ENCODE data around the gene SHPK.

The SHPK gene, protein sequence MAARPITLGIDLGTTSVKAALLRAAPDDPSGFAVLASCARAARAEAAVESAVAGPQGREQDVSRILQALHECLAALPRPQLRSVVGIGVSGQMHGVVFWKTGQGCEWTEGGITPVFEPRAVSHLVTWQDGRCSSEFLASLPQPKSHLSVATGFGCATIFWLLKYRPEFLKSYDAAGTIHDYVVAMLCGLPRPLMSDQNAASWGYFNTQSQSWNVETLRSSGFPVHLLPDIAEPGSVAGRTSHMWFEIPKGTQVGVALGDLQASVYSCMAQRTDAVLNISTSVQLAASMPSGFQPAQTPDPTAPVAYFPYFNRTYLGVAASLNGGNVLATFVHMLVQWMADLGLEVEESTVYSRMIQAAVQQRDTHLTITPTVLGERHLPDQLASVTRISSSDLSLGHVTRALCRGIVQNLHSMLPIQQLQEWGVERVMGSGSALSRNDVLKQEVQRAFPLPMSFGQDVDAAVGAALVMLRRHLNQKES

DNA sequence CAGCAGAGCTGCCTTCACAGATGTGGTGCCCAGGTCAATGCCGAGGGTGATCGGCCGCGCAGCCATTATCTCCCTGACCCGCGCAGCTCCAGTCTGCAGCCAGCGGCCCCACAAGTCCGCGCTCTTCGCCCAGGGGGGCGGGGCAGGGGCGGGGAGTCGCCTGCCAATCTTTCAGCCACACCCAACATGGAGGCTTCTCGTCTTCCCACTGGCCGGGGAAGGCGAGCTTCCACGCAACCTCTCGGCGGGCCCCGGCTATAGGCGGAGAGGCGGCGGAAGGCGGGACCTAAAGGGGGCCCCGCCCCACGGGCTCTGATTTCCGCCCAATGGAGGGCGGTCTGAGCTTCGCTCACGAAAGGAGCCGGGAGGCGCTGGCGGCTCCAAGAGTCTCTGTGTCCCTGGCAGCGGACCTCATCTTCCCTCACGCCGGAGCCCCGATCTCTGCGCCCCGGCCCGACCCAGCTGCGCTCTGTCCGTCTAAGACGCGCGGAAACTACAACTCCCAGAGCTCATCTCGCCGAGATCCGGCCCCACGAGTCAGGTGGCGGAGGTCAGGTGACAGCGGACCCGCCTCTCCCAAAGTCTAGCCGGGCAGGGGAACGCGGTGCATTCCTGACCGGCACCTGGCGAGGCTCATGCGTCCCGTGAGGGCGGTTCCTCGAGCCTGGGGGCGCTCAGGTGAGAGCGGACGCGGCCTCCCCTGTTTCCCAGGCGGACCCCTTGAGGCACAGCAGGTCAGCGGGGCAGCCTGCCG is at the start of gene SHPK, which contains the start of gene CTNS:
Gene SHPK, minus strand, starts transcription at position 97 of the 754 bp plus-strand sequence. Its CDS starts 31 bp downstream, at position 66.
Gene CTNS, plus strand, starts transcription at position 607 of the 754 bp plus-strand sequence. CDS start 3,447 bp downstream, outside the sequence.
- Mint-ChIP-seq H3K4me3 (peak within 1 kb of the TSS; percentile 98), H3K27me3 (ENCODE audit: low read depth) (no peaks in the 10 kb centered on the region), H3K9me3 (no peaks in the 10 kb centered on the region), H3K36me3 (ENCODE audit: low read depth) (peaks cover 13% of the 10 kb centered on the region), H3K4me1 (ENCODE audit: low read depth) (peaks cover 37% of the 10 kb centered on the region), H3K27ac (peak within 1 kb of the TSS; percentile 99)

DNA sequence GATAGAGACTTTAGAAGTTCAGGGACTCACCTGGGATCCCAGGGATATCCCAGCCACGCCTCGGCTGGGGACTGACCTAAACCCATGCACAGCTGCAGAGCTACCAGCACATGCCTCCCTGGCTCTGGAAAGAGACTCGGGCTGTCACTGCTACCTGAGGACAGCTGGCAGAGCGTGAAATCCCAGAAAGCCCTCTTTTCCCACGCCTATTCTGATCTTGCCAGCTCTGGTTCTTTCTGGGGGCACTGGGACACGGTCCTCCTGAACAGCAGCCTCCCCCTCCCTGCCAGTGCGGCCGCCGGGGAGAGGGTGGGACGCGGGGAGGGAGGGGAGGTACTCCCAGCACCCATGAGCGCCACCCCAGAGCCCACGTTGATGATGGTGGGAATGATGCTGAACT is 49.1 kb upstream of the SHPK start:
- H3K27ac Mint-ChIP-seq, result no peak overlapping the region
- peaks cover 34% of the 10 kb centered on the region for H3K36me3 Mint-ChIP-seq (ENCODE audit: low read depth)
- H3K9me3 Mint-ChIP-seq, result no peaks in the 10 kb centered on the region
- H3K4me1 Mint-ChIP-seq (ENCODE audit: low read depth), result peaks cover 32% of the 10 kb centered on the region
- H3K27me3 Mint-ChIP-seq (ENCODE audit: low read depth), result no peaks in the 10 kb centered on the region
- H3K4me3 Mint-ChIP-seq, result no peak overlapping the region

DNA sequence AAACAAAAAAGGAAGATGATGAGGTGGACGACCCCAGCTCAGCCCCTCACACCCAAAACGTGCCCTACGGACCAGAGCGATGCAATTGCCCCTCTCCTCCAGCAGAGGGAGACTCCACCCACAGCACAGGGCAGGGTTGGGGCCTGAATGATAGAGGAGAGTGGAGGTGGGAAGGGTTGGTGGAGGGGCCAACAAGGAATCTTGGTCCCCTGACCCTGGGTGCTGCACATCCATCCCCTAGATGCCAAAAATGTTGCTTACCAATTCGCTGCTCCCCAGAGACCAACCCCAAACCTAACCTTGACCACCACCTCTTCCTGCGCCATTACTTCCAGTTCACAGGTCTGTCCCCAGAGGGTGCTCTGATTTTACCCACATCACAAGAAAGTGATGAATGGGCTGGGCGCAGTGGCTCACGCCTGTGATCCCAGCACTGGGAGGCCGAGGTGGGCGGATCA is 47.0 kb upstream of the SHPK start:
- Mint-ChIP-seq H3K4me3 (no peak overlapping the region), H3K27me3 (ENCODE audit: low read depth) (no peaks in the 10 kb centered on the region), H3K27ac (peak overlapping the region; percentile 45), H3K36me3 (ENCODE audit: low read depth) (peaks cover 29% of the 10 kb centered on the region), H3K9me3 (no peaks in the 10 kb centered on the region), H3K4me1 (ENCODE audit: low read depth) (peaks cover 26% of the 10 kb centered on the region)

DNA sequence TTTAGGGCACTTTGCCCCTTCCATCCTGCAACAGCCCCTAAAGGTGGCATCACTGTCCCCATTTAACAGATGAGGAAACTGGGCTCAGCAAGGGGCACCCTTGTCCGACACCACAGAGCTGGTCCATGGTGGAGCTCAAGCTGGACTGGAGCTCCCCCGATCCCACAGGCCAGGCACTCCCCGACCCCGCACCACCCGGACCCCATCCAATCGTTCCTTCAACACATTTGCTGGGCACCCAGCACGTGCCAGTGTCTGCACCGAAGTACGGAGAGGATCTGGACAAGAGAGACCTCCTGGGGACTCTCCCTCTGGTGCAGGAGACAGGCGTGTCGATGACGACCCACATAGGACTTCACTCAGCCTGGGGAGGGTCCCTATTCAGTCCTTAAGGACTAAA is 46.0 kb upstream of the SHPK start:
- no peak overlapping the region for H3K4me3 Mint-ChIP-seq

DNA sequence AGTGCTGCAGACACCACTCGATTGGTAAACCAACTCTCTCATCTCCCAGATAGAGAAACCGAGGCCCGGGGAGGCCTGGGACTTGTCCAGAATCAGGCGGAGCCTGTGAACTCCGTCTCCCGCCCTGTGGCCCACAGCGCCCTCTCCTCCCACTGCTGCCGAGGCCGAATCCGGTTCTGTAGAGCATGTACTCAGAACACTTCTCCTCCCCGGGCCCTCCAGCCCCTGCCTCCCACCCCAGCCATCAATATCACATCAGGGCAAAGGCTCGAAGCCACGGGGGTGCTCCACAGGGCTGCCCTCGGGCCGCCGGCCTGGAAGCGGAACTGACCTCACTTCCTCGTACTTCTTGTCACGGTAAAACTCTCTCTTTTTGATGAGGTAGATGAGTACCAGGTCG is 45.5 kb upstream of the SHPK start:
- H3K4me1 Mint-ChIP-seq (ENCODE audit: low read depth), result peaks cover 26% of the 10 kb centered on the region
- H3K4me3 Mint-ChIP-seq, result no peak overlapping the region
- H3K9me3 Mint-ChIP-seq, result no peaks in the 10 kb centered on the region
- peaks cover 34% of the 10 kb centered on the region for H3K36me3 Mint-ChIP-seq (ENCODE audit: low read depth)
- H3K27ac Mint-ChIP-seq, result peak overlapping the region; percentile 65
- H3K27me3 Mint-ChIP-seq (ENCODE audit: low read depth), result no peaks in the 10 kb centered on the region

More for the DNA sequence above, 46.0 kb upstream of the SHPK start:
- Mint-ChIP-seq H3K27me3 (ENCODE audit: low read depth) (no peaks in the 10 kb centered on the region), H3K27ac (peak overlapping the region; percentile 65), H3K36me3 (ENCODE audit: low read depth) (peaks cover 34% of the 10 kb centered on the region), H3K4me1 (ENCODE audit: low read depth) (peaks cover 26% of the 10 kb centered on the region), H3K9me3 (no peaks in the 10 kb centered on the region)

DNA sequence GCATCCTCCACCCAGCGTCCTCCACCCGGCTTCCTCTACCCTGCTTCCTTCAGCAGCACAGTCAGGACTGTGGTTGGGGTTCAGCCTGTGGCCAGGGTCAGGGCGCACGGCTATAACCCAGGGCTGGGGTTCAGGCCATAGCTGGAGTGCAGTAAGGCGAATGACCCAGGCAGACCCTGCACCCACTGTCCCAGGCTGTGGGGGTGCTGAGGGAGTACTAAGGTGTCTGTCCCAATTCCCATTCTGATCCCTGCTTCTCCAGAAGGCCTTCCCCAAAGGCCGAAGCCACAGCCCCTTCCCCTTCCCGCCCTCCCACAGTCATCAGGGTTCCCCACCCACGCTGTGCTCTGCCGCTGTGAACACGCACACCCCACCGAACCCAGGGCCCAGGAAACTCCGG is 45.0 kb upstream of the SHPK start:
- Mint-ChIP-seq H3K9me3 (no peaks in the 10 kb centered on the region), H3K4me3 (no peak overlapping the region), H3K36me3 (ENCODE audit: low read depth) (peaks cover 37% of the 10 kb centered on the region), H3K27ac (no peak overlapping the region), H3K27me3 (ENCODE audit: low read depth) (no peaks in the 10 kb centered on the region), H3K4me1 (ENCODE audit: low read depth) (peaks cover 26% of the 10 kb centered on the region)

DNA sequence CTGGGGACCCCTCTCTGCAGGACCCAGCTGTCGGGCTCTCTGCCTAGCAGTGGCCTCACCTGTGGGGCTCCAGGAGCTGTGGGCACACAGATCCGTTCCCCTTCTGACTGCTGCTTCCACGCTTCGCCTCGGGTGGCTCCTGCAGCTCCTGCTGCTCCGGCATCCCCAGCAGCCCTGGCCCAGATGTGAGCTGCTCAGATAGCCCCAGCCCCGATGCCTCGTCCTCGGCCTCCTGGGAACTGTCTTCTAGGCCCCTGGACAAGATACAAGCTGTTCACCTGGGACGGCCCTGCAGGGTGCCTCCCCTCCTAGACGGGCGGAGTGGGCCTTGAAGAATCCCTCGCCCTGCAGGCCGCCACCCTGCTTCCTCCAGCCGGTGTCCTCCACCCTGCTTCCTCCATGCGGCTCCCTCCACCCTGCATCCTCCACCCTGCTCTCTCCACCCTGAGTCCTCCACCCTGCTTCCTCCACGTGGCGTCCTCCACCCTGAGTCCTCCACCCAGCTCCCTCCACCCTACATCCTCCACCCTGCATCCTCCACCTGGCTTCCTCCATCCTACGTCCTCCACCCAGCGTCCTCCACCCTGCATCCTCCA is 43.6 kb upstream of the SHPK start:
- no peaks in the 10 kb centered on the region for H3K9me3 Mint-ChIP-seq
- peak overlapping the region; percentile 57 for H3K27ac Mint-ChIP-seq
- H3K27me3 Mint-ChIP-seq (ENCODE audit: low read depth), result no peaks in the 10 kb centered on the region
- peaks cover 24% of the 10 kb centered on the region for H3K4me1 Mint-ChIP-seq (ENCODE audit: low read depth)
- H3K4me3 Mint-ChIP-seq, result no peak overlapping the region
- H3K36me3 Mint-ChIP-seq (ENCODE audit: low read depth), result peaks cover 42% of the 10 kb centered on the region

DNA sequence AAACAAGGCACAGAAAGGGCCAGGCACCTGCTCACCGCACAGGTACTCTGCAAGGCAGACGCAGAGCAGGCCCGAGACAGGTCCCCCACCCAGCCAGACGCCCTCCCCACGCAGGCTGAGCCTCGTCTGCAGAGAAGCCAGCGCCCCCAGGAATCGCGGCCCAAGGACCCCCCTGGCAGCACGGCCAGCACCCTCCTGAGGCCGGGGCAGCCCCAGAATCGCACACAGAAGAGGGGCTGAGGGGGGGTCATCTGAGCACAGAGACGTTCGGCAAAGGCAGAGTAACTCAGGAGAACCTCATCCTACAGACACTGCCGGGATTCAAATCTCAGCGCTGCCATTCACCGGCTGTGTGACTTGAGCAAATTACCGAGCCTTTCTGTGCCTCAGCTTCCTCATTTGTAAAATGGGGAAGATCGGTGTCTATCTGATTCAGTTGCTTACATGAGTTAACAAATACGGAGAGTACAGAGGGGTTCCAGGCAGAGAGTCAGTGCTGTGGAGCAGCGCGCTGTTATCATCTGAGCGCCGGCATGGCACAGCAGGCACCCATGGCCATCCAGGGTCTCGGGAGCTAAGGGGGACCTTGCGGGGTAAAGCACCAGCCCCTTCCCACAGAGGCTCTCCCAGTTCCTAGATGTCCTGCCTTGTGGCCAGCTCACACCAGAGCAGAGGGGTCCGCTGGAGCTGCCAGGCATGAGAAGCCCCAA is 42.9 kb upstream of the SHPK start:
- no peak overlapping the region for H3K4me3 Mint-ChIP-seq

DNA sequence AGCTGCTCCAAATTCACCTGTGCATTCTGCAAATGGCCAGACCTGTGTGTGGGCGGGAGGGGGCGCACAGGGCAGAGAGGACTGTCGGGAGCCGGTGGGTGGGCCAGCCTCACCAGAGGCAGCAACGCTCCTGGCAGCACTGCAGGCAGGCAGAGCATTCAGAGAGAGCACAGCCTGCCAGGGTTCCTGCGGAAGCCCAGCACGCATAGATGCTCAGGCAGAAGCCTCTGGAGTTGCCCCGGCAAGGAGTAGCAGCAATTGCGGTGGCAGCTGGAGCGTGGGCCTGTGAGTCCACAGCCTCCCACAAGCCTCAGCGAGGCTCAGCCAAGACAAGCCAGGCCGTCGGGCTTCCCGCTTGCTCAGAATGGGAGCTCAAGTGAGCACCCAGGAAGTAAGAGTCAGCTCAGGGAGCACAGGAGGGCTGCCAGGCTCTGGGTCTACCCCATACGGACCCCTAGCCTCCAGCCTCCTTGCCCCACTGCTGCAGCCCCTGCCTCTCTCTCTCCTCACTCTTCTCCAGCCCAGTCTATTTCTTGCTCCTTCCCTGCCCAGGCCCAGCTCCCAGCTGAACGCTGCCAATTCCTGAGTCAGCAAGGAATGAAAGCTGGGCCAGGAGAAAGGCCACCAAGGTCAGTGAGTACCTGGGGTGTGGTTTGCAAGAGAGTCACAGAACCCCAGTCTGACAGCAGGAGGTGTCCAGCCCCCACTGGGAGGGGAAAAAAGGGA is 42.2 kb upstream of the SHPK start:
- Mint-ChIP-seq H3K4me3 (no peak overlapping the region), H3K4me1 (ENCODE audit: low read depth) (peaks cover 17% of the 10 kb centered on the region), H3K36me3 (ENCODE audit: low read depth) (peaks cover 39% of the 10 kb centered on the region), H3K27ac (no peak overlapping the region), H3K9me3 (no peaks in the 10 kb centered on the region), H3K27me3 (ENCODE audit: low read depth) (no peaks in the 10 kb centered on the region)

More for the DNA sequence above, 42.9 kb upstream of the SHPK start:
- peaks cover 39% of the 10 kb centered on the region for H3K36me3 Mint-ChIP-seq (ENCODE audit: low read depth)
- H3K27me3 Mint-ChIP-seq (ENCODE audit: low read depth), result no peaks in the 10 kb centered on the region
- H3K9me3 Mint-ChIP-seq, result no peaks in the 10 kb centered on the region
- H3K27ac Mint-ChIP-seq, result no peak overlapping the region
- H3K4me1 Mint-ChIP-seq (ENCODE audit: low read depth), result peaks cover 22% of the 10 kb centered on the region

DNA sequence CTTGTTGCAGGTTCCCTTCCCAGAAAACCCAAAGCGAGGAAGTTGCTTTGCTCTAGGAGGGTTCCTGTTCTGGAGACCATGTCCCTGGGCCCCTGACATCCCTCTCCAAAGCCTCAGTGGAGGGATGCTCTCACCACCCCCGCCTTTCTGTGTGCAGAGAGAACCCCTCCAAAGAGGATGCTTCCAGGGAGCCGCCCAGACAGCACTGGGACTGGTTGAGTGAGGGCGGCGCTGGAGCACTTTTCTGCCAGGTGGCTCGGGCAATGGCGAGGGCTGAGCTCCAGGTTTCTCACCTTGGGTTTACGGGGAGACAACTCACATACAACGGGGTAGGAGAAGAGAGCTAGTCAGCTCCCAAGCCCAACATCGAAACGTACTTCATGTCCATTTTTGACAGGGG is 39.8 kb upstream of the SHPK start:
- Mint-ChIP-seq H3K36me3 (ENCODE audit: low read depth) (peaks cover 32% of the 10 kb centered on the region), H3K27me3 (ENCODE audit: low read depth) (no peaks in the 10 kb centered on the region), H3K4me1 (ENCODE audit: low read depth) (peaks cover 7% of the 10 kb centered on the region), H3K4me3 (no peak overlapping the region), H3K9me3 (no peaks in the 10 kb centered on the region), H3K27ac (no peak overlapping the region)

DNA sequence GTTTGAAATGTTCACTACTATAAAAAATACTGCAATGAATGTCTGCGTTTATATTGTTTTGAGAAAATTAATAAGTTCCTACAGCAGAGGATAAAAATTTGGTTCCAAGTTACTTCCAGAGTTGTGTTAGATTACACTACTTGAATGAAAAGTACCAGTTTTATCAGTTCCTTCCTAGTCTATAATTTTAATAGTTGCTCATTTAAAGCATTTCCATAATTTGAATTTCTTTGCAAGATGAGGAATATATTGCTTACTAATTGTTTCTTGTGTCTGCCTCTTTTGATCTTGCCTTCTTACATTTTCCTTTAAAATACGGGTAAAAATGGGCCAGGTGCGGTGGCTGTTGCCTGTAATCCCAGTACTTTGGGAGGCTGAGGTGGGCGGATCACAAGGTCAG is 36.5 kb upstream of the SHPK start:
- H3K27me3 Mint-ChIP-seq (ENCODE audit: low read depth), result no peaks in the 10 kb centered on the region
- no peaks in the 10 kb centered on the region for H3K9me3 Mint-ChIP-seq
- H3K36me3 Mint-ChIP-seq (ENCODE audit: low read depth), result peaks cover 22% of the 10 kb centered on the region
- H3K4me1 Mint-ChIP-seq (ENCODE audit: low read depth), result peaks cover 14% of the 10 kb centered on the region
- no peak overlapping the region for H3K27ac Mint-ChIP-seq
- H3K4me3 Mint-ChIP-seq, result no peak overlapping the region

DNA sequence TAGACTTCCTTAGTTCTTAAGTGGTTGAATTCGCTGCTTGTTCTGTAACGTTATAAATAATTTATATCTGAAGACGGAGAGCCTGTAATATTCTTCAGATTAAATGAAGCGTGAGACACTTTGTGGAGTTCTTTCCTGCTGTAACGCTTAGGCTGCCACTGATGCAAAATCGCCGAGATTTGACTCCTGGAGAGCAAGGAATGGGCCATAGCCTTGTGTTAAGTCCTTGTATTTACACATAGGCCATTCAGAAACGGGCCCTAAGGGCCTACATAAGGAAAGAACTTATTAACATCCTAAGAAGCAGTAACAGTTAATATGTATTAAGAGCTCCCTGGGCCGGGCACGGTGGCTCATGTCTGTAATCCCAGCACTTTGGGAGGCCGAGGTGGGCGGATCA is 33.5 kb upstream of the SHPK start:
- H3K4me3 Mint-ChIP-seq, result peak overlapping the region; percentile 96
- H3K9me3 Mint-ChIP-seq, result no peaks in the 10 kb centered on the region
- peak overlapping the region; percentile 91 for H3K27ac Mint-ChIP-seq
- H3K27me3 Mint-ChIP-seq (ENCODE audit: low read depth), result no peaks in the 10 kb centered on the region
- peaks cover 12% of the 10 kb centered on the region for H3K36me3 Mint-ChIP-seq (ENCODE audit: low read depth)
- H3K4me1 Mint-ChIP-seq (ENCODE audit: low read depth), result peaks cover 23% of the 10 kb centered on the region

DNA sequence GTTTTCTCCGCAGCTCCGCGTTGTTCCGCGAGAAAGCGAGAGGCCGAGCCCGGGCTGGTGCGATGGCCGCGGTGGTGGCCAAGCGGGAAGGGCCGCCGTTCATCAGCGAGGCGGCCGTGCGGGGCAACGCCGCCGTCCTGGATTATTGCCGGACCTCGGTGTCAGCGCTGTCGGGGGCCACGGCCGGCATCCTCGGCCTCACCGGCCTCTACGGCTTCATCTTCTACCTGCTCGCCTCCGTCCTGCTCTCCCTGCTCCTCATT is 33.0 kb upstream of the SHPK start:
- peak overlapping the region; percentile 91 for H3K27ac Mint-ChIP-seq
- H3K36me3 Mint-ChIP-seq (ENCODE audit: low read depth), result peaks cover 12% of the 10 kb centered on the region
- H3K27me3 Mint-ChIP-seq (ENCODE audit: low read depth), result no peaks in the 10 kb centered on the region
- peaks cover 23% of the 10 kb centered on the region for H3K4me1 Mint-ChIP-seq (ENCODE audit: low read depth)
- H3K4me3 Mint-ChIP-seq, result peak overlapping the region; percentile 96
- H3K9me3 Mint-ChIP-seq, result no peaks in the 10 kb centered on the region

Data from T-helper 1 cell treated with Interleukin-12 subunit alpha and Interleukin-12 subunit beta and Interleukin-4 antibody, amounts not matched to agents 30 μg/mL and 1 μg/mL, for 36 hours (primary cell).